Measurements from ENCODE around the gene SYPL1. TPM values are rescaled to one million over a fixed set of nuclear protein-coding genes. Genes with fewer than 3 reads are reported as not detected.

Gene SYPL1
- total RNA-seq, 2 donors from 2014 or later = 87.9 to 132 TPM

GRCh38 chr7:106070201-106070551, 41.9 kb downstream of the SYPL1 start:
- Histone ChIP-seq H3K36me3 (no peaks in the 10 kb centered on the region), H3K27me3 (replicated peaks; ENCODE audit: insufficient read depth) (no peaks in the 10 kb centered on the region), H3K27ac (peak overlapping the region; percentile 65 to 69), H3K9me3 (no peaks in the 10 kb centered on the region), H3K4me1 (replicated peaks) (peaks cover 9% of the 10 kb centered on the region), H3K4me3 (no peak overlapping the region)
- peak; percentile 63 for DNase-seq (ENCODE audit: low spot score)
- intact Hi-C loops (cut with DNase I) = no loop called here
- WGBS = 59% methylated on average over 4 of the region's 5 CpGs
- peak; percentile 56 for TF ChIP-seq POLR2AphosphoS5 (IDR thresholded peaks at IDR 0.05)
- no peak for TF ChIP-seq POLR2A (IDR thresholded peaks at IDR 0.05)

DNA sequence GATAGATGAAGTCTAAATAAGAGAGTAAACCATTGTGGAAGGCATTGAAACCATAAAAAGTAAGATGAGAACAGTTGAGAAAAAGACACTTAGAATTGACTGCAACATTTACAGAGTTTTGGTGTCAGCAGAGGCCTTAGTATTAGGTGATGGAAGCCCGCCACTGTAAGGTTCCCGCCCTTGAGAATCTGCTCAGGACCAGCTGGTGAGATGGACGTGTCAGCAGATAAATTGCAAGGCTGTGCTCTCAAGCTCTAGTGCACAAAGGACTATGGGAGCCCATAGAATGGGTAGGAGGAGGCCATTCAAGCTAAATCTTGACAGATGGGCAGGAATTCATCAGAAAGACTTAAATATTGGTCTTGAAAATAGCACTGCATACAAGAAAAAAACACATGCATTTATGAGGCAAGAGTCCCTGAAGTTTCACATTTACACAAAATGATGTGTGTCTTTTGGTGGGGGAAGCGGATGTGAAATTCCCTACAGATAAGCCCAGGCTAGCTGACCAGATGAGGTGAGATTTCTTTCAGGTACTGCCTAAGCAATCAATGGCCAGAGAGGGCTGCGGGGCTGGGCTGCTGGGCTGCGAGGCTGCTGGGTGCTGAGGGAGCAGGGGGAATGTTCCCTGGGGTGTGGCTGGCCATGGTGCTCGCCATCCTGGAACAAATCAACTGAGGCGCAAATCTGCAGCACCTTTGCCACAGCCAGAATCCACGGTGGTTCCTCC, 42.5 kb downstream of the SYPL1 start:
- Histone ChIP-seq H3K36me3 (no peaks in the 10 kb centered on the region), H3K9me3 (no peaks in the 10 kb centered on the region), H3K27ac (peak overlapping the region in 1 of 2 donors; percentile 69), H3K4me3 (no peak overlapping the region), H3K4me1 (replicated peaks) (peaks cover 12% of the 10 kb centered on the region), H3K27me3 (replicated peaks; ENCODE audit: insufficient read depth) (no peaks in the 10 kb centered on the region)
- TF ChIP-seq POLR2A (IDR thresholded peaks at IDR 0.05) (no peak), POLR2AphosphoS5 (IDR thresholded peaks at IDR 0.05) (no peak)
- TF ChIP-seq, protein P1, sequence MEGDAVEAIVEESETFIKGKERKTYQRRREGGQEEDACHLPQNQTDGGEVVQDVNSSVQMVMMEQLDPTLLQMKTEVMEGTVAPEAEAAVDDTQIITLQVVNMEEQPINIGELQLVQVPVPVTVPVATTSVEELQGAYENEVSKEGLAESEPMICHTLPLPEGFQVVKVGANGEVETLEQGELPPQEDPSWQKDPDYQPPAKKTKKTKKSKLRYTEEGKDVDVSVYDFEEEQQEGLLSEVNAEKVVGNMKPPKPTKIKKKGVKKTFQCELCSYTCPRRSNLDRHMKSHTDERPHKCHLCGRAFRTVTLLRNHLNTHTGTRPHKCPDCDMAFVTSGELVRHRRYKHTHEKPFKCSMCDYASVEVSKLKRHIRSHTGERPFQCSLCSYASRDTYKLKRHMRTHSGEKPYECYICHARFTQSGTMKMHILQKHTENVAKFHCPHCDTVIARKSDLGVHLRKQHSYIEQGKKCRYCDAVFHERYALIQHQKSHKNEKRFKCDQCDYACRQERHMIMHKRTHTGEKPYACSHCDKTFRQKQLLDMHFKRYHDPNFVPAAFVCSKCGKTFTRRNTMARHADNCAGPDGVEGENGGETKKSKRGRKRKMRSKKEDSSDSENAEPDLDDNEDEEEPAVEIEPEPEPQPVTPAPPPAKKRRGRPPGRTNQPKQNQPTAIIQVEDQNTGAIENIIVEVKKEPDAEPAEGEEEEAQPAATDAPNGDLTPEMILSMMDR (IDR thresholded peaks at IDR 0.05) = no peak
- intact Hi-C loops (cut with DNase I) = loop anchor here (10.0 kb wide), 1 partner anchor 395 kb away; no protein-coding TSS in a partner anchor
- 68% methylated on average over 9 of the region's 9 CpGs for WGBS
- DNase-seq (ENCODE audit: low spot score) = no peak

DNA sequence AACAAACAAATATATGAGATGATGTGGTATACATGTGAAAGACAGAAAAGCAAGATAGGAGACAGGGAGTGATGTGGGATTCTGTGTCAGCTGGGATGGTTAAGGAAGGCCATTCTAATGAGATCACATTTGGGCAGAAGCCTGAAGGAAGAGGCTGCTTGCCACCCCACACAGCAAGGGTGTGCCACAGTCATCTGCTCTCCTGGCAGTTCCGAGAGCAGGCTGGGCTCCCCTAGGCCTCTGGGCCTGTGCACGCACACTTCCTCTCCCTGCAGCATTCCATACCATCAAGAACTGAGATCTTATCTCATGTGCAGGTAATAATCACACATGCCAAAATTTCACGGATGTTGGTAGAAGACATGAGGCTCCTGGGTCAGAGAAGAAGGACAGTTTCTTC, 43.1 kb downstream of the SYPL1 start:
- no peaks in the 10 kb centered on the region for H3K9me3 ChIP-seq
- no peak overlapping the region for H3K27ac ChIP-seq
- H3K4me1 ChIP-seq (replicated peaks) = peaks cover 15% of the 10 kb centered on the region
- 39% methylated on average over 3 of the region's 3 CpGs for WGBS
- no peak for TF ChIP-seq POLR2A (IDR thresholded peaks at IDR 0.05)
- TF ChIP-seq, protein P1 (IDR thresholded peaks at IDR 0.05) = no peak
- peak; percentile 45 for TF ChIP-seq POLR2AphosphoS5 (IDR thresholded peaks at IDR 0.05)
- no peak for DNase-seq (ENCODE audit: low spot score)
- H3K36me3 ChIP-seq = no peaks in the 10 kb centered on the region
- intact Hi-C loops (cut with DNase I) = loop anchor here (10.0 kb wide), 1 partner anchor 396 kb away; no protein-coding TSS in a partner anchor
- H3K4me3 ChIP-seq = no peak overlapping the region
- H3K27me3 ChIP-seq (replicated peaks; ENCODE audit: insufficient read depth) = no peaks in the 10 kb centered on the region

DNA sequence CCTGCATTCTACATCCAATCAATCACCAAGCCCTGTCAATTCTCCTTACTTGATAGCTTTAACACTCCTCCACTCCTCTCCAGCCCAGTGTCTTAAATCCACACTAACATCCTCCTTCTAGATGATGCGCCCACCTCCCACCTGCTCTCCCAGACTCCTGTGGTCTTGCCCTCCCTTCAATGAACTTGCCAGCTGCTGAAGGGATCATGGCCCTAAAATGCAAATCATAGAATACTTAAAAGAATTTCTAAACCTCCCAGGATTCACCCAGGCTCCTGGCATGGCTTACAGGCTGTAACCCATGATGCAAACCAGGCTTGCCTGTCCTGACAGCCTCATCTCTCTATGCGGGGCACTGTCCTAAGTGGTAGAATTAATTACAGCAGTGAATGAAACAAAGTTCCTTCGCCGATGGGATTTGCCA, 43.6 kb downstream of the SYPL1 start:
- Histone ChIP-seq H3K36me3 (no peaks in the 10 kb centered on the region), H3K4me1 (replicated peaks) (peaks cover 15% of the 10 kb centered on the region), H3K4me3 (no peak overlapping the region), H3K27me3 (replicated peaks; ENCODE audit: insufficient read depth) (no peaks in the 10 kb centered on the region), H3K9me3 (no peaks in the 10 kb centered on the region), H3K27ac (no peak overlapping the region)
- TF ChIP-seq POLR2AphosphoS5 (IDR thresholded peaks at IDR 0.05) (no peak), POLR2A (IDR thresholded peaks at IDR 0.05) (no peak)
- TF ChIP-seq, protein P1 (IDR thresholded peaks at IDR 0.05) = no peak
- intact Hi-C loops (cut with DNase I) = loop anchor here (10.0 kb wide), 1 partner anchor 396 kb away; no protein-coding TSS in a partner anchor
- DNase-seq (ENCODE audit: low spot score) = no peak
- 80% methylated on average over 4 of the region's 4 CpGs for WGBS

GRCh38 chr7:106067678-106068077, 44.4 kb downstream of the SYPL1 start:
- Histone ChIP-seq H3K27me3 (replicated peaks; ENCODE audit: insufficient read depth) (no peaks in the 10 kb centered on the region), H3K4me1 (replicated peaks) (peaks cover 15% of the 10 kb centered on the region), H3K36me3 (no peaks in the 10 kb centered on the region), H3K27ac (no peak overlapping the region), H3K4me3 (no peak overlapping the region), H3K9me3 (no peaks in the 10 kb centered on the region)
- intact Hi-C loops (cut with DNase I) = loop anchor here (10.0 kb wide), 1 partner anchor 397 kb away; no protein-coding TSS in a partner anchor
- WGBS = 75% methylated on average over 3 of the region's 3 CpGs
- no peak for TF ChIP-seq POLR2A (IDR thresholded peaks at IDR 0.05)
- TF ChIP-seq POLR2AphosphoS5 (IDR thresholded peaks at IDR 0.05) = no peak
- TF ChIP-seq, protein P1 (IDR thresholded peaks at IDR 0.05) = no peak
- no peak for DNase-seq (ENCODE audit: low spot score)

Measured in prostate gland (tissue), 2 donors.